G401.6 (cell line): ENCODE measurements around the gene ZNF747.

Experiments
- FAIRE-seq: peaks from 2 replicates; lab custom pipeline; 2012; peaks lifted over from hg19 to GRCh38; lab: Jason Lieb, UNC

Gene ZNF747

GRCh38 chr16:30534368-30535105 lies at the start of gene ZNF747:
Gene ZNF747, minus strand, starts transcription at chr16:30534858. Its CDS starts 179 bp downstream, at chr16:30534679.
- FAIRE-seq, result no peak

- FAIRE-seq, result no peak
Observed at GRCh38 chr16:30582611-30583340, 48.1 kb upstream of the ZNF747 start.

- FAIRE-seq, result no peak
Observed at GRCh38 chr16:30581457-30581856, 46.8 kb upstream of the ZNF747 start.

GRCh38 chr16:30574678-30575077 lies 40.0 kb upstream of the ZNF747 start:
- no peak for FAIRE-seq

GRCh38 chr16:30571445-30572322 lies 37.0 kb upstream of the ZNF747 start, which contains the start of gene ZNF688:
Gene ZNF688, minus strand, starts transcription at chr16:30571714. Its CDS starts 85 bp downstream, at chr16:30571629.
- peak; percentile 96 for FAIRE-seq

GRCh38 chr16:30570636-30571444 lies 36.2 kb upstream of the ZNF747 start:
- no peak for FAIRE-seq

- no peak for FAIRE-seq
Observed at GRCh38 chr16:30569746-30570635, 35.3 kb upstream of the ZNF747 start.

GRCh38 chr16:30569281-30569680 lies 34.6 kb upstream of the ZNF747 start:
- no peak for FAIRE-seq

- no peak for FAIRE-seq
Observed at GRCh38 chr16:30567991-30568638, 33.5 kb upstream of the ZNF747 start.

- no peak for FAIRE-seq
Observed at GRCh38 chr16:30567160-30567990, 32.7 kb upstream of the ZNF747 start.

- FAIRE-seq, result no peak
Observed at GRCh38 chr16:30566531-30566930, 31.9 kb upstream of the ZNF747 start.

- FAIRE-seq, result no peak
Observed at GRCh38 chr16:30565984-30566383, 31.3 kb upstream of the ZNF747 start.

GRCh38 chr16:30565526-30565925 lies 30.9 kb upstream of the ZNF747 start:
- FAIRE-seq, result no peak

- FAIRE-seq, result no peak
Observed at GRCh38 chr16:30562021-30562420, 27.4 kb upstream of the ZNF747 start.

- no peak for FAIRE-seq
Observed at GRCh38 chr16:30561089-30561816, 26.6 kb upstream of the ZNF747 start.

- no peak for FAIRE-seq
Observed at GRCh38 chr16:30559690-30560089, 25.0 kb upstream of the ZNF747 start.

GRCh38 chr16:30558789-30559377 lies 24.2 kb upstream of the ZNF747 start:
- FAIRE-seq, result no peak
